ENCODE results near the gene CTIF.
A peak's percentile ranks its signal among the peaks of the same experiment; 100 is the strongest.
"Not testable (repeated sequence)": the region's sequence is repeated elsewhere in the genome, so short reads cannot be mapped to it uniquely, and the experiment has no call there.

CTIF gene

GRCh38 chr18:48868468-48869466 is 329.9 kb downstream of the CTIF start:
- Histone ChIP-seq H3K4me1 (peaks cover 34% of the 10 kb centered on the region), H3K4me2 (peak overlapping the region; percentile 19), H3K36me3 (no peaks in the 10 kb centered on the region), H3K27ac (peak overlapping the region; percentile 7; the same call in 1 of the 2 replicates), H3K9ac (no peak overlapping the region), H4K20me1 (no peaks in the 10 kb centered on the region), H3K27me3 (no peaks in the 10 kb centered on the region), H3K4me3 (no peak overlapping the region), H3K9me3 (no peaks in the 10 kb centered on the region)
- TF ChIP-seq Cebpa-rat (IDR thresholded peaks at IDR 0.05): no peak

GRCh38 chr18:48869591-48869990 is 330.8 kb downstream of the CTIF start:
- H3K4me1 ChIP-seq: peaks cover 42% of the 10 kb centered on the region
- H3K9me3 ChIP-seq: no peaks in the 10 kb centered on the region
- no peak overlapping the region for H3K4me3 ChIP-seq
- TF ChIP-seq Cebpa-rat (IDR thresholded peaks at IDR 0.05): no peak
- no peaks in the 10 kb centered on the region for H4K20me1 ChIP-seq
- H3K36me3 ChIP-seq: no peaks in the 10 kb centered on the region
- peak overlapping the region; percentile 7; the same call in 1 of the 2 replicates for H3K27ac ChIP-seq
- no peaks in the 10 kb centered on the region for H3K27me3 ChIP-seq
- peak overlapping the region; percentile 19 for H3K4me2 ChIP-seq
- H3K9ac ChIP-seq: no peak overlapping the region

- not testable (repeated sequence) for H4K20me1 ChIP-seq, H3K36me3 ChIP-seq, H3K9ac ChIP-seq, H3K4me2 ChIP-seq, H3K9me3 ChIP-seq, H3K27me3 ChIP-seq, H3K27ac ChIP-seq, H3K4me3 ChIP-seq
- H3K4me1 ChIP-seq: peaks cover 50% of the 10 kb centered on the region
Observed at GRCh38 chr18:48870926-48871325, 332.1 kb downstream of the CTIF start.

DNA sequence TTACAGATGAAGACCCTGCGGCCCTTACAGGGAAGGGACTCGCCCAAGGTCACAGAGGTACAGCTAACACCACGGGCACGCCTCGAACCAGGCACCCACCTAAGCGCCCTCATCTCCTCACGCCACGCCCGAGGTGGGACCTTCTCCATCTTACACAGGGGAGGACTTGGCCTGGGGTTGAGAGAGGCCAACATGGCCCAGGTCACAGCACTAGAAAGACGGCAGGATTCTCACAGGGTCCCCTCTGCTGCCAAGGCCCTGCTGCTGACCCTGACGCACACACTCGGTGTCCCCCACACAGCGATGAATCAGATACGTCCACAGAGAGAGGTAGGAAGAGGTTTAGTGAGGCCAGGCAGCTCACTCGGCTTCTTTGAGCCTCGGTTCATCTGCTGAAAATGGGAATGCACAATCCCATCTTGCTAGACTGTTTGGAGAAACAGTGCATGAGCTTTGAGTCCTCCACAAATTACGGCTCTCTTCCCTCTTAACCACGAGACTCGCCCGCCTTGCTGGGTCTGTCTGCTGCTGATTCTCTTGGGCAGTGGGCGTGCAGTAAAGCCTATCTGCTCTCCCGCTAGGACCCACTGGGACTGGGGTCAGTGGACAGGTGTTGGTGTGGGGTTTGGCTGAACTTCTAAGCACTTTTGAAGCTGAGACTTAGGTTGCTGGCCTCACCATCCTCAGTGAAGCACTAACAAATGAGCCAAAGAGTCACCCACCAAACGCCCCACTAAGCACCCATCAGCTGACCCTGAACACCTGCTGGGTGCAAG is 332.7 kb downstream of the CTIF start:
- peaks cover 57% of the 10 kb centered on the region for H3K4me1 ChIP-seq
- TF ChIP-seq Cebpa-rat (IDR thresholded peaks at IDR 0.05): no peak
- H4K20me1 ChIP-seq: no peaks in the 10 kb centered on the region
- no peak overlapping the region for H3K9ac ChIP-seq
- H3K27me3 ChIP-seq: no peaks in the 10 kb centered on the region
- no peak overlapping the region for H3K27ac ChIP-seq
- H3K9me3 ChIP-seq: no peaks in the 10 kb centered on the region
- H3K4me3 ChIP-seq: no peak overlapping the region
- no peaks in the 10 kb centered on the region for H3K36me3 ChIP-seq
- H3K4me2 ChIP-seq: peak overlapping the region; percentile 39

DNA sequence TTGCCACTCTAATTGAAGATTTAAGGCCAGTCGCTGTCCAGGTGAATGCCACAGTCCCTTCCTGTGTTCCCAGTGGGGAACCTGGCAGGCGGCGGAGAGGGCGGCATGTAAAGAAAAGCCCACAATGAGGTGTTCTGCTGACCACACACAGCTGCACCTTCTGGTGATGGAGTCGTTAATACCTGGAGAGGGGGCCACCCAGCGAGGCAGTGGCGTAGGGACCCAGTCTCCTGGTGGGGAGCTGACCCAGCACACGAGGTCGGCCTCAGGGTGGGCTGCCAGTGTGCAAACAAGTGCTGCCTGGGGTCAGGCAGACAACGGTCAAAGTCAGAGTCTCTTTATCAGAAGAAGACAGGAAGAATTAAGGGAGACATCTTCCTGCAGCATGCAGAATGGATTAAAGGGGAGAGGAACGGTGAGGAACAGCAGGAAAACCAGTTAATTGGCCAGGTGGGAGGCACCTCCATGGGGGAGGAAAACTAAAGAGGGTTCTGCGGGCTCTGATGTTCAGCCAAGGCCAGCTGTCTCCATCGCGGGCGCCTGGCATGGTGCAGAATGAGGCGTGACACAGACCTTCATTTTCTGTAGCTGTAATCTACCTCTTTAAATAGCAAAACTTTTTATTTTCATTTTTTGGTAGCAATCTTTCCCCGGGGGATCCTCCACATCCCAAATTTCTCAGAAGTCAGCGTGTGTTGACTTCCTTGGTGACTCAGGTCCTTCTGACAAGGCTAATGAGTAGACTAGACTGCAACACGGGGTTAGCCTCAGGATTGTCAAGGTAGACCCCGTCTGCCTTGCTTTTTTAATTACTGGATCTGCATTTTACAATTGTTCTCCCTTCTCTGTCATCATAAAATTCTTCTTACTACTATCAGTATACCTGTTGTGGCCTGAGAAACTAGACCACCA is 333.7 kb downstream of the CTIF start:
- no peak overlapping the region for H3K4me3 ChIP-seq
- no peak overlapping the region for H3K27ac ChIP-seq
- peak overlapping the region; percentile 39 for H3K4me2 ChIP-seq
- H4K20me1 ChIP-seq: no peaks in the 10 kb centered on the region
- no peaks in the 10 kb centered on the region for H3K9me3 ChIP-seq
- no peaks in the 10 kb centered on the region for H3K36me3 ChIP-seq
- no peaks in the 10 kb centered on the region for H3K27me3 ChIP-seq
- no peak for TF ChIP-seq Cebpa-rat (IDR thresholded peaks at IDR 0.05)
- H3K4me1 ChIP-seq: peaks cover 64% of the 10 kb centered on the region
- no peak overlapping the region for H3K9ac ChIP-seq

- Histone ChIP-seq H3K27me3 (no peaks in the 10 kb centered on the region), H3K9ac (no peak overlapping the region), H3K4me3 (no peak overlapping the region), H3K36me3 (no peaks in the 10 kb centered on the region), H3K4me1 (peaks cover 67% of the 10 kb centered on the region), H4K20me1 (no peaks in the 10 kb centered on the region), H3K9me3 (no peaks in the 10 kb centered on the region), H3K27ac (no peak overlapping the region), H3K4me2 (no peak overlapping the region)
- no peak for TF ChIP-seq Cebpa-rat (IDR thresholded peaks at IDR 0.05)
Observed at GRCh38 chr18:48874233-48874632, 335.4 kb downstream of the CTIF start.

DNA sequence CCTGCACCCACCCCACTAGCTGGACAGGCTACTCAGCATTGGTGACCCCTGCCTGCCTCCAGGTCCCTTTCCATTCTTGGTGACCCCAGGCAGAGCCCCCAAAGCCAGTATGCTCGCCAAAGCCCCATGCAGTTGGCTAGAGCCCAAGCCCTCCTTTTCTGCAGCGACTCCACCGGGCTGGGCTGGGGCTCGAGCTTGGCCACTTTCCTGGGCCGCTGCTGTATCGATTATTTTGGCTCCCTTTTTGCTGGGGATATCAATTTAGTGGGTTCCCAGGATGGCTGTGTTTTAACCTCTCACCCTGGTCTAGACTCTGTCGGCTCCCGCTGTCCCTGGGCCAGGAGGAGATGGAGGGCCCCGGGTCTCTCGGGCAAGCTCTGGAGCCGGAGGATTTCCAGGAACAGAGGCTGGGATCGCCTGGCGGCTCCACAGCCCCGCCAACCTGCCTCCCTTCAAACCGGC is 335.9 kb downstream of the CTIF start:
- peaks cover 66% of the 10 kb centered on the region for H3K4me1 ChIP-seq
- H3K9me3 ChIP-seq: no peaks in the 10 kb centered on the region
- no peaks in the 10 kb centered on the region for H3K36me3 ChIP-seq
- no peak overlapping the region for H3K4me3 ChIP-seq
- H3K27ac ChIP-seq: no peak overlapping the region
- no peak overlapping the region for H3K4me2 ChIP-seq
- H3K27me3 ChIP-seq: no peaks in the 10 kb centered on the region
- H4K20me1 ChIP-seq: no peaks in the 10 kb centered on the region
- no peak for TF ChIP-seq Cebpa-rat (IDR thresholded peaks at IDR 0.05)
- H3K9ac ChIP-seq: no peak overlapping the region

DNA sequence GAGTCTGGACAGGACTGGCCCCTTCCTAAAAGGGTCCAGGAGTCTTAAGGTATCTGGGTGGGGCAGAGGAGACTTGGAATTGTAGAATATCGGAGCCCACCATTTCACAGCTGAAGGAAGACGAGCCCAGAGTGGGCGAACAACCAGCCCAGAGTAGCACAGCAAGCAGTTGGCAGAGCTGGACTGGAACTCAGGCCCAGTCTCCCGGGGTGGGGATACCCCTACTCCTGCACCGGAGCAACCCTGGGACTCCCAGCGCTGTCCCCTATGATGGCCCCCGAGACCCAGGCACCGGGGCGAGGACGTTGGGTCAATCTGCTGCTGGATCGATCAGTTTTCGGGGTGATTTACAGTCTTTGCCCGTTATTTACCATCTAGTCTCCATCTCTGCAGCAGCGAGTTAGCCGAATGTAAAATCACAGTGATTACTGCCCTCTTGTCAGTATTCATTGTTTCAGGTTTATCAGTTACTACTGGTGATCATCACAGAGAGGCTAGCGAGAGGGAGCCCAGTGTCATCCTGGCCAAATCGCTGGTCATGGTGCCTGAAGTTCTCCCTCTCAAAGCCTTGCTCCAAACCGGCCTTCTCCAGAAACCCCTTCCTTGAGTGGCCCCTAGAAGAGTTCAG is 336.6 kb downstream of the CTIF start:
- peaks cover 73% of the 10 kb centered on the region for H3K4me1 ChIP-seq

More for the DNA sequence above, 336.6 kb downstream of the CTIF start:
- Histone ChIP-seq H3K4me2 (peak overlapping the region; percentile 60), H3K27me3 (no peaks in the 10 kb centered on the region), H3K9ac (no peak overlapping the region), H4K20me1 (no peaks in the 10 kb centered on the region), H3K4me3 (no peak overlapping the region), H3K27ac (no peak overlapping the region), H3K36me3 (no peaks in the 10 kb centered on the region), H3K9me3 (no peaks in the 10 kb centered on the region)
- no peak for TF ChIP-seq Cebpa-rat (IDR thresholded peaks at IDR 0.05)
